Parathyroid adenoma (tissue), 2 donors: ENCODE data around the gene PKP4.
"Not testable (repeated sequence)": the region's sequence is repeated elsewhere in the genome, so short reads cannot be mapped to it uniquely, and the experiment has no call there.

Experiments used
- H2AFZ ChIP-seq: fragments of 300-600 bp; sonication (generic); one replicate; pipeline ENCODE4 v1.7.0; 2017; ENCODE audit warnings: antibody characterized with exemption, mild to moderate bottlenecking
- H3K27ac ChIP-seq: fragments of 300-600 bp; sonication (generic); one replicate; pipeline ENCODE4 v1.7.0; 2017
- H3K27me3 ChIP-seq: fragments of 300-600 bp; sonication (generic); one replicate; pipeline ENCODE4 v1.7.0; 2017; ENCODE audit warnings: low read length; ENCODE audit not compliant: control insufficient read depth, insufficient read depth
- H3K36me3 ChIP-seq: fragments of 300-600 bp; sonication (generic); one replicate; pipeline ENCODE4 v1.7.0; 2017; ENCODE audit warnings: low read length; ENCODE audit not compliant: control insufficient read depth, insufficient read depth
- H3K4me1 ChIP-seq: fragments of 300-600 bp; sonication (generic); one replicate; pipeline ENCODE4 v1.7.0; 2017; ENCODE audit warnings: control low read depth
- H3K4me2 ChIP-seq: fragments of 300-600 bp; sonication (generic); one replicate; pipeline ENCODE4 v1.7.0; 2017; ENCODE audit warnings: low read length
- H3K4me3 ChIP-seq: fragments of 300-600 bp; sonication (generic); one replicate; pipeline ENCODE4 v1.7.0; 2017; ENCODE audit warnings: low read depth, low read length
- H3K79me2 ChIP-seq: fragments of 300-600 bp; sonication (generic); one replicate; pipeline ENCODE4 v1.7.0; 2017; ENCODE audit warnings: control low read depth
- H3K9ac ChIP-seq: fragments of 300-600 bp; sonication (generic); one replicate; pipeline ENCODE4 v1.7.0; 2017; ENCODE audit warnings: mild to moderate bottlenecking
- H3K9me3 ChIP-seq: fragments of 300-600 bp; sonication (generic); one replicate; pipeline ENCODE4 v1.7.0; 2017; ENCODE audit warnings: low read length; ENCODE audit not compliant: control insufficient read depth
- CTCF ChIP-seq: fragments of 300-600 bp; sonication (generic); IDR thresholded peaks from one replicate; pipeline ENCODE4 v1.7.0; 2017; ENCODE audit warnings: antibody characterized with exemption, mild to moderate bottlenecking
- donor health status: primary hyperparathyroidism.

The PKP4 gene

GRCh38 chr2:158692372-158693103, 235.8 kb downstream of the PKP4 start:
- no peaks in the 10 kb centered on the region for H3K27me3 ChIP-seq
- H3K27ac ChIP-seq = no peak overlapping the region
- H3K9me3 ChIP-seq = no peaks in the 10 kb centered on the region
- no peak overlapping the region for H3K4me3 ChIP-seq
- no peak overlapping the region for H3K9ac ChIP-seq
- H3K36me3 ChIP-seq = no peaks in the 10 kb centered on the region
- H2AFZ ChIP-seq = no peak overlapping the region
- H3K4me1 ChIP-seq = no peaks in the 10 kb centered on the region
- TF ChIP-seq CTCF = no peak
- no peak overlapping the region for H3K4me2 ChIP-seq
- no peaks in the 10 kb centered on the region for H3K79me2 ChIP-seq

GRCh38 chr2:158693476-158693875, 236.7 kb downstream of the PKP4 start:
- Histone ChIP-seq H3K9me3 (no peaks in the 10 kb centered on the region), H3K79me2 (no peaks in the 10 kb centered on the region), H3K27ac (no peak overlapping the region), H3K4me2 (no peak overlapping the region), H3K36me3 (no peaks in the 10 kb centered on the region), H3K4me1 (no peaks in the 10 kb centered on the region), H3K27me3 (no peaks in the 10 kb centered on the region), H2AFZ (no peak overlapping the region), H3K9ac (no peak overlapping the region), H3K4me3 (no peak overlapping the region)
- no peak for TF ChIP-seq CTCF

- Histone ChIP-seq H3K4me1 (no peaks in the 10 kb centered on the region), H3K27me3 (no peaks in the 10 kb centered on the region), H3K36me3 (no peaks in the 10 kb centered on the region), H3K27ac (no peak overlapping the region), H3K4me3 (no peak overlapping the region), H3K9me3 (no peaks in the 10 kb centered on the region), H3K9ac (no peak overlapping the region), H3K4me2 (no peak overlapping the region), H3K79me2 (no peaks in the 10 kb centered on the region), H2AFZ (no peak overlapping the region)
- TF ChIP-seq CTCF = no peak
These were observed 238.6 kb downstream of the PKP4 start for GRCh38 chr2:158695305-158695704.

GRCh38 chr2:158695744-158696143, 239.0 kb downstream of the PKP4 start:
- not testable (repeated sequence) for H3K4me3 ChIP-seq, H3K27me3 ChIP-seq, H3K4me1 ChIP-seq, H3K36me3 ChIP-seq, H3K4me2 ChIP-seq, H3K27ac ChIP-seq, H3K9me3 ChIP-seq, H2AFZ ChIP-seq, H3K79me2 ChIP-seq, H3K9ac ChIP-seq

- Histone ChIP-seq H3K79me2 (no peaks in the 10 kb centered on the region), H3K9me3 (no peaks in the 10 kb centered on the region), H3K9ac (no peak overlapping the region), H3K4me3 (no peak overlapping the region), H3K4me2 (no peak overlapping the region), H3K27ac (no peak overlapping the region), H3K4me1 (no peaks in the 10 kb centered on the region), H3K27me3 (no peaks in the 10 kb centered on the region), H3K36me3 (no peaks in the 10 kb centered on the region), H2AFZ (no peak overlapping the region)
- TF ChIP-seq CTCF = no peak
These were observed 242.6 kb downstream of the PKP4 start for GRCh38 chr2:158699323-158699722.
